Measurements from ENCODE around the gene TLR6. TPM values are rescaled to one million over a fixed set of nuclear protein-coding genes. Genes with fewer than 3 reads are reported as not detected.

Gene TLR6
- total RNA-seq, 1 experiment from 2014 or later: 0.11 TPM

DNA sequence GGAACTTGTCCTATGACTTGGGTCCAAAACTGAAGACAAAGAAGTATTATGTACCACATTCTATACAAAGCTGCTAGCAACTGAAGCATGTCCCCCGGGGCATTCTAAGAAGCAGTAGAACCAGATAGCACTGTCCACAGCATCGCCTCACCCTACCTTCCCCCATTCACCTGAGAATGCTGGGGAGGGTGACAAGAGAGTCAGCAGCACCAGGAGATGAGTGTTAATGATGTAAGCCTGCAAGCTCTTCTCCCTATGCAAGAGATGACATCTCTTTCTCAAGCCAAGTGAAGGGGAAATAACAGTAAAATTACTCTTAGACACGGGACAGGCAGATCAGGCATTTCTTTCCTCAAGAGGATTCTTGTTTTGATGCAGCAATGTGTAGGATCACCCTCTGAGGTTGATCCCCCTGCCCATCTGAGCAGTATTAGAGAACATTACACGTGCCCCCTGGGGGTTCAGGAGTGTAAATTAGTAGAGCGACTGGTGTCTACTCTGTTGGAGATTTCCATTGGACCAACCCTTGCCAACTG, 38.1 kb downstream of the TLR6 start:
- ChIA-PET CTCF (interaction anchor here (1.0 kb wide), 1 partner anchor 59 kb away, joined by 3 read pairs; no protein-coding TSS in a partner anchor), POLR2A (no interaction called here)
- DNase-seq (ENCODE audit: low spot score) (no peak), ATAC-seq (no peak)
- Mint-ChIP-seq H3K4me3 (no peak overlapping the region), H3K9me3 (peaks cover 35% of the 10 kb centered on the region), H3K27ac (no peak overlapping the region), H3K36me3 (peaks cover 7% of the 10 kb centered on the region), H3K4me1 (no peaks in the 10 kb centered on the region), H3K27me3 (ENCODE audit: low read depth) (peaks cover 2% of the 10 kb centered on the region; the same call in 1 of the 2 replicates)
- no peak for TF ChIP-seq EMX1 (CRISPR knock-in tag; IDR thresholded peaks at IDR 0.05)
- no peak for TF ChIP-seq NR3C1 (CRISPR knock-in tag; conservative IDR thresholded peaks at IDR 0.05; ENCODE audit: low read depth)
- TF ChIP-seq ZBTB21 (CRISPR knock-in tag; IDR thresholded peaks at IDR 0.05; ENCODE audit: borderline replicate concordance): no peak
- TF ChIP-seq RORB (CRISPR knock-in tag; IDR thresholded peaks at IDR 0.05): no peak
- TF ChIP-seq, protein P1, sequence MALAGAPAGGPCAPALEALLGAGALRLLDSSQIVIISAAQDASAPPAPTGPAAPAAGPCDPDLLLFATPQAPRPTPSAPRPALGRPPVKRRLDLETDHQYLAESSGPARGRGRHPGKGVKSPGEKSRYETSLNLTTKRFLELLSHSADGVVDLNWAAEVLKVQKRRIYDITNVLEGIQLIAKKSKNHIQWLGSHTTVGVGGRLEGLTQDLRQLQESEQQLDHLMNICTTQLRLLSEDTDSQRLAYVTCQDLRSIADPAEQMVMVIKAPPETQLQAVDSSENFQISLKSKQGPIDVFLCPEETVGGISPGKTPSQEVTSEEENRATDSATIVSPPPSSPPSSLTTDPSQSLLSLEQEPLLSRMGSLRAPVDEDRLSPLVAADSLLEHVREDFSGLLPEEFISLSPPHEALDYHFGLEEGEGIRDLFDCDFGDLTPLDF (CRISPR knock-in tag; IDR thresholded peaks at IDR 0.05): no peak
- TF ChIP-seq PREB (CRISPR knock-in tag; IDR thresholded peaks at IDR 0.05; ENCODE audit: borderline replicate concordance): no peak
- TF ChIP-seq CBFB (CRISPR knock-in tag; IDR thresholded peaks at IDR 0.05; ENCODE audit: low read depth): no peak
- no peak for TF ChIP-seq SMAD4 (CRISPR knock-in tag; IDR thresholded peaks at IDR 0.05)
- TF ChIP-seq TEAD1 (CRISPR knock-in tag; IDR thresholded peaks at IDR 0.05): no peak
- TF ChIP-seq E2F4 (CRISPR knock-in tag; IDR thresholded peaks at IDR 0.05; ENCODE audit: borderline replicate concordance, low read depth): no peak
- TF ChIP-seq PRDM15 (CRISPR knock-in tag; IDR thresholded peaks at IDR 0.05): no peak
- TF ChIP-seq, protein P2, sequence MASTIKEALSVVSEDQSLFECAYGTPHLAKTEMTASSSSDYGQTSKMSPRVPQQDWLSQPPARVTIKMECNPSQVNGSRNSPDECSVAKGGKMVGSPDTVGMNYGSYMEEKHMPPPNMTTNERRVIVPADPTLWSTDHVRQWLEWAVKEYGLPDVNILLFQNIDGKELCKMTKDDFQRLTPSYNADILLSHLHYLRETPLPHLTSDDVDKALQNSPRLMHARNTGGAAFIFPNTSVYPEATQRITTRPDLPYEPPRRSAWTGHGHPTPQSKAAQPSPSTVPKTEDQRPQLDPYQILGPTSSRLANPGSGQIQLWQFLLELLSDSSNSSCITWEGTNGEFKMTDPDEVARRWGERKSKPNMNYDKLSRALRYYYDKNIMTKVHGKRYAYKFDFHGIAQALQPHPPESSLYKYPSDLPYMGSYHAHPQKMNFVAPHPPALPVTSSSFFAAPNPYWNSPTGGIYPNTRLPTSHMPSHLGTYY (CRISPR knock-in tag; IDR thresholded peaks at IDR 0.05): no peak
- TF ChIP-seq, protein P3, sequence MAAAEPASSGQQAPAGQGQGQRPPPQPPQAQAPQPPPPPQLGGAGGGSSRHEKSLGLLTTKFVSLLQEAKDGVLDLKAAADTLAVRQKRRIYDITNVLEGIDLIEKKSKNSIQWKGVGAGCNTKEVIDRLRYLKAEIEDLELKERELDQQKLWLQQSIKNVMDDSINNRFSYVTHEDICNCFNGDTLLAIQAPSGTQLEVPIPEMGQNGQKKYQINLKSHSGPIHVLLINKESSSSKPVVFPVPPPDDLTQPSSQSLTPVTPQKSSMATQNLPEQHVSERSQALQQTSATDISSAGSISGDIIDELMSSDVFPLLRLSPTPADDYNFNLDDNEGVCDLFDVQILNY (CRISPR knock-in tag; IDR thresholded peaks at IDR 0.05): no peak
- TF ChIP-seq GTF2I (CRISPR knock-in tag; conservative IDR thresholded peaks at IDR 0.05): no peak
- TF ChIP-seq MXD4 (CRISPR knock-in tag; IDR thresholded peaks at IDR 0.05; ENCODE audit: borderline replicate concordance): no peak
- TF ChIP-seq ZNF219 (CRISPR knock-in tag; IDR thresholded peaks at IDR 0.05; ENCODE audit: borderline replicate concordance): no peak
- TF ChIP-seq, protein P4, sequence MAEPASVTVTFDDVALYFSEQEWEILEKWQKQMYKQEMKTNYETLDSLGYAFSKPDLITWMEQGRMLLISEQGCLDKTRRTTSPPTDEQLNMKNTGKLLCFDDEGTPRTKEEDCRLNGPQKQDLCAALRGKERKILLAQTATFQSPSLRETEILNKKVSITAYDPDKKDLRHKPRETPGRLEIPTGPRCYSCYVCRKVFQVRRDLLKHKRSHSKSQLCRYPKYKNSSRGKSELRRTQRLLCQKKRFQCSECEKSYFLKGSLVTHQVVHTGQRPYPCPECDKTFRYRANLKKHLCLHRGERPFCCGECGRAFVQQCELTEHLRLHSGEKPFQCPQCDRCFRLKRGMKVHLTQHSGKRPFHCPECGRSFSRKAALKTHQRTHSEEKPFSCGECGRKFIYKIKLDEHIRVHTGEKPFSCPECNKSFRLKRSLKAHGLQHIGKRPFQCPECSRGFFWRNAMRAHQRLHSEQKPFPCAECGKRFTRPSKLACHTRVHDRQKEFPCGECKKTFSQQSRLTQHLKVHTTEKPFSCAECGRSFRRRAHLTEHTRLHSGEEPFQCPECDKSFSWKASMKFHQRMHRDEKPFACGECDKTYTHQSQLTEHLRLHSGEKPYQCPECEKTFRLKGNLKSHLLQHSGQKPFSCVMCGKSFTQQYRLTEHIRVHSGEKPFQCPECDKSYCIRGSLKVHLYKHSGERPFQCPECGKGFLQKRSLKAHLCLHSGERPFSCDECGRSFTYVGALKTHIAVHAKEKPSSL (CRISPR knock-in tag; conservative IDR thresholded peaks at IDR 0.05): no peak
